Mucosa of stomach (tissue), 1 donor: ENCODE data around the gene OR7A5.
"Not testable (repeated sequence)": the region's sequence is repeated elsewhere in the genome, so short reads cannot be mapped to it uniquely, and the experiment has no call there.

Experiments
- H3K27me3 ChIP-seq: one replicate; pipeline ENCODE4 v1.7.0; 2013; ENCODE audit warnings: mild to moderate bottlenecking, low read length; ENCODE audit not compliant: control insufficient read depth, insufficient read depth
- H3K36me3 ChIP-seq: one replicate; pipeline ENCODE4 v1.7.0; 2013; ENCODE audit warnings: low read length; ENCODE audit not compliant: control insufficient read depth, insufficient read depth
- H3K4me1 ChIP-seq: one replicate; pipeline ENCODE4 v1.7.0; 2013; ENCODE audit warnings: mild to moderate bottlenecking, low read length; ENCODE audit not compliant: control insufficient read depth, insufficient read depth
- H3K4me3 ChIP-seq: one replicate; pipeline ENCODE4 v1.7.0; 2013; ENCODE audit warnings: low read length
- H3K9ac ChIP-seq: one replicate; pipeline ENCODE4 v1.7.0; 2013; ENCODE audit warnings: mild to moderate bottlenecking, low read length, moderate library complexity
- H3K9me3 ChIP-seq: one replicate; pipeline ENCODE4 v1.7.0; 2013; ENCODE audit warnings: mild to moderate bottlenecking, low read length, moderate library complexity; ENCODE audit not compliant: control insufficient read depth
- donor health status: Pancreatic carcinoma.

OR7A5 gene

DNA sequence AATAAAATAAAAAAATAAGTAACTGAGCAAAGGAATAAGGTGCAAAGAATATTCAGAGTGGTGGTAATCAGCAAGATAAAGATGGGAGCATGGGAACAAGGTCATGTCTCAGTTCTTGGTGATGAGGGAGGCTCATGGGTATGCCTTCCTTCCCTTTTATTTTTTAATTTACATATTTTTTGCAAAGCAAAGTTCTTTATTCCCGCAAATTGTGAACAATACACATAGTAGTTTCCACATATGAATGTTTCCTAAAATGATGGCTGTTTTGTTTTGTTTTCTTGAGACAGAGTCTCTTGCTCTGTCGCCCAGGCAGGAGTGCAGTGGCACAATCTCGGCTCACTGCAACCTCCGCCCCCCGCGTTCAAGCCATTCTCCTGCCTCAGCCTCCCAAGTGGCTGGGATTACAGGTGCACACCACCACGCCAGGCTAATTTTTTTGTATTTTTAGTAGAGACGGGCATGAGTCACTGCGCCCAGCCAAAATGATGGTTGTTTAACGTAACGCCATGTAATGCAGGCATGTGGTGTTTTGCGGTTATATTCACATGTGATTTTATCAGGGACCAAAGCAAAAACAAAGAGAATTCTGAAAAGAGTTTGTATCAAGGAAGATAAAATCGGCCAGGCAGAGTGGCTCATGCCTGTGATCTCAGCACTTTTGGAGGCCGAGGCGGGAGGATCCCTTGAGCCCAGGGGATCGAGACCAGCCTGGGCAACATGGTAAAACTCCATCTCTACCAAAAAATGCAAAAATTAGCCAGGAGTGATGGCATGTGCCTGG lies 52.2 kb downstream of the OR7A5 start:
- Histone ChIP-seq H3K36me3 (no peaks in the 10 kb centered on the region), H3K9ac (no peak overlapping the region), H3K4me3 (no peak overlapping the region), H3K4me1 (no peaks in the 10 kb centered on the region), H3K27me3 (no peaks in the 10 kb centered on the region), H3K9me3 (no peaks in the 10 kb centered on the region)

GRCh38 chr19:14781713-14782536 lies 53.1 kb downstream of the OR7A5 start:
- H3K9ac ChIP-seq, H3K36me3 ChIP-seq, H3K9me3 ChIP-seq, H3K27me3 ChIP-seq, H3K4me3 ChIP-seq, H3K4me1 ChIP-seq: not testable (repeated sequence)

- H3K4me3 ChIP-seq, H3K27me3 ChIP-seq, H3K9ac ChIP-seq, H3K9me3 ChIP-seq, H3K36me3 ChIP-seq, H3K4me1 ChIP-seq: not testable (repeated sequence)
Observed at GRCh38 chr19:14780622-14781225, 54.3 kb downstream of the OR7A5 start.

DNA sequence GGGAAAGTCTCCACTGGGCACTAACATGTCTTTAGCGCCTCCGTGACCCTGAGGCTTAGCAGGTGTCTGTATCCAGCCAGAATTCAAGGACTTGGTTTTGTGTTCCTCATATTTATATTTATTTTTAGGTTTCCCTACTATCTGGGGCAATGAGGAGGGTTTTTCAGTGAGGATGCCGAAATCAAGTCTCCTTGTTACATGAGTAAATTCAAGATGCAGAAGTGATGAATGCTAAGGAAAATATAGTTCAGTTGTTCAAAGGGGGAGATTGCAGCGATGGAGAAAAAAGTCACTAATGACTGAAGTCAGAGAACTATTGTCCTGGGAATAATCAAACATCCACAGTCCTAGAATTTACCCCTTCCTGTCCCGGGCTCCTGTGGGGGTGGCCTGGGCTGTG lies 55.8 kb downstream of the OR7A5 start:
- no peaks in the 10 kb centered on the region for H3K9me3 ChIP-seq
- no peak overlapping the region for H3K9ac ChIP-seq
- H3K4me1 ChIP-seq = no peaks in the 10 kb centered on the region
- H3K4me3 ChIP-seq = no peak overlapping the region
- H3K36me3 ChIP-seq = no peaks in the 10 kb centered on the region
- peaks cover 7% of the 10 kb centered on the region for H3K27me3 ChIP-seq

- not testable (repeated sequence) for H3K36me3 ChIP-seq, H3K9me3 ChIP-seq, H3K27me3 ChIP-seq, H3K4me1 ChIP-seq, H3K4me3 ChIP-seq, H3K9ac ChIP-seq
Observed at GRCh38 chr19:14778110-14778845, 56.7 kb downstream of the OR7A5 start, which contains the start of gene ADGRE2. Gene ADGRE2 (minus strand): TSS chr19:14778560. CDS start chr19:14776756, 1,804 bp downstream.

- H3K4me3 ChIP-seq, H3K4me1 ChIP-seq, H3K9ac ChIP-seq, H3K9me3 ChIP-seq, H3K36me3 ChIP-seq, H3K27me3 ChIP-seq: not testable (repeated sequence)
Observed at GRCh38 chr19:14777645-14778044, 57.3 kb downstream of the OR7A5 start.
